Cardiac muscle cell (in vitro differentiated cells and primary cell): ENCODE measurements around the gene CYP3A4. TPM values are rescaled to one million over a fixed set of nuclear protein-coding genes. Genes with fewer than 3 reads are reported as not detected.
"Not testable (repeated sequence)": the region's sequence is repeated elsewhere in the genome, so short reads cannot be mapped to it uniquely, and the experiment has no call there.

ENCODE experiments used
- DNase-seq, 2 donors: peaks; one replicate each; pipeline versions ENCODE4 v3.0.0 to v3.0.0-alpha.2; 2010 to 2017; ENCODE audit warnings: low read depth in 1 of 2, low spot score in 1 of 2
- H3K27ac ChIP-seq: fragments of 200-600 bp; sonication (generic); 2 replicates; pipeline ENCODE4 v1.5.1; 2016
- H3K27me3 ChIP-seq: fragments of 200-600 bp; sonication (generic); 2 replicates; pipeline ENCODE4 v1.6.0; 2016; ENCODE audit warnings: control low read depth
- H3K36me3 ChIP-seq: fragments of 200-600 bp; sonication (generic); 2 replicates; pipeline ENCODE4 v1.5.1; 2016; ENCODE audit warnings: control low read depth
- H3K4me1 ChIP-seq: fragments of 200-600 bp; sonication (generic); 2 replicates; pipeline ENCODE4 v1.8.1; 2017; ENCODE audit warnings: low read depth, mild to moderate bottlenecking, mixed run types
- H3K4me3 ChIP-seq: fragments of 200-600 bp; sonication (generic); 2 replicates; pipeline ENCODE4 v1.5.1; 2016; ENCODE audit warnings: mild to moderate bottlenecking
- H3K9me3 ChIP-seq: fragments of 200-600 bp; sonication (generic); 2 replicates; pipeline ENCODE4 v1.5.1; 2017; ENCODE audit warnings: low read depth, mild to moderate bottlenecking, control low read depth
- polyA plus RNA-seq: library from polyadenylated mRNA; unstranded; fragments of >200 nt; fragmentation: Nextera tagmentation; extraction: Ambion mirVana; gene quantifications from 2 replicates; pipeline ENCODE4 v1.2.1, GENCODE V29; 2016
- total RNA-seq: library from RNA; depleted of rRNA; stranded (reverse); fragments of >200 nt; gene quantifications from 2 replicates; pipeline ENCODE4 v1.2.3, GENCODE V29; 2016
- TF ChIP-seq, protein P1 (sequence below): IDR thresholded peaks from 2 replicates; pipeline ENCODE4 v1.5.1; 2012; ENCODE audit warnings: low read depth, mild to moderate bottlenecking, low read length

Gene CYP3A4
- total and polyA plus RNA-seq, 2 experiments from 2014 or later: not detected

GRCh38 chr7:99729486-99730237 lies 54.3 kb downstream of the CYP3A4 start:
- Histone ChIP-seq H3K27ac (no peak overlapping the region), H3K27me3 (no peaks in the 10 kb centered on the region), H3K36me3 (no peaks in the 10 kb centered on the region), H3K4me1 (peaks cover 5% of the 10 kb centered on the region), H3K4me3 (no peak overlapping the region), H3K9me3 (no peaks in the 10 kb centered on the region)
- no peak for DNase-seq
- TF ChIP-seq, protein P1, sequence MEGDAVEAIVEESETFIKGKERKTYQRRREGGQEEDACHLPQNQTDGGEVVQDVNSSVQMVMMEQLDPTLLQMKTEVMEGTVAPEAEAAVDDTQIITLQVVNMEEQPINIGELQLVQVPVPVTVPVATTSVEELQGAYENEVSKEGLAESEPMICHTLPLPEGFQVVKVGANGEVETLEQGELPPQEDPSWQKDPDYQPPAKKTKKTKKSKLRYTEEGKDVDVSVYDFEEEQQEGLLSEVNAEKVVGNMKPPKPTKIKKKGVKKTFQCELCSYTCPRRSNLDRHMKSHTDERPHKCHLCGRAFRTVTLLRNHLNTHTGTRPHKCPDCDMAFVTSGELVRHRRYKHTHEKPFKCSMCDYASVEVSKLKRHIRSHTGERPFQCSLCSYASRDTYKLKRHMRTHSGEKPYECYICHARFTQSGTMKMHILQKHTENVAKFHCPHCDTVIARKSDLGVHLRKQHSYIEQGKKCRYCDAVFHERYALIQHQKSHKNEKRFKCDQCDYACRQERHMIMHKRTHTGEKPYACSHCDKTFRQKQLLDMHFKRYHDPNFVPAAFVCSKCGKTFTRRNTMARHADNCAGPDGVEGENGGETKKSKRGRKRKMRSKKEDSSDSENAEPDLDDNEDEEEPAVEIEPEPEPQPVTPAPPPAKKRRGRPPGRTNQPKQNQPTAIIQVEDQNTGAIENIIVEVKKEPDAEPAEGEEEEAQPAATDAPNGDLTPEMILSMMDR: no peak

DNA sequence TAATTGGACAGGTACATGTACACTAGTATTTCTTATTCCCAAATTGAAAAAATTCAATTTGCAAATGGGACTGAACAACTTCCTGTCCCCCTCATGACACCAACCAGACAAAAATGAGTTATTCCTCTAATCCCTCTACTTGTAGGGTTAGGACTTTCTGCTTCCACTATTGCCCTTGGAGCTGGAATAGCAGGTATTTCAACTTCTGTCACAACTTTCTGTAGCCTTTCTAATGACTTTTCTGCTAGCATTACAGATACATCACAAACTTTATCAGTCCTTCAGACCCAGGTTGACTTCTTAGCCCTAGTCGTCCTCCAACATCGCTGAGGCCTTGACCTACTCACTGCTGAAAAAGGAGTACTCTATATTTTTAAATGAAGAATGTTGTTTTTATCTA lies 55.4 kb downstream of the CYP3A4 start:
- no peaks in the 10 kb centered on the region for H3K9me3 ChIP-seq
- DNase-seq: no peak
- H3K4me3 ChIP-seq: no peak overlapping the region
- TF ChIP-seq, protein P1: no peak
- no peaks in the 10 kb centered on the region for H3K36me3 ChIP-seq
- no peaks in the 10 kb centered on the region for H3K27me3 ChIP-seq
- H3K4me1 ChIP-seq: peaks cover 5% of the 10 kb centered on the region
- H3K27ac ChIP-seq: no peak overlapping the region

- H3K36me3 ChIP-seq, DNase-seq, H3K4me1 ChIP-seq, H3K9me3 ChIP-seq, H3K27ac ChIP-seq, H3K4me3 ChIP-seq, H3K27me3 ChIP-seq: not testable (repeated sequence)
Observed at GRCh38 chr7:99723201-99723600, 60.8 kb downstream of the CYP3A4 start.

GRCh38 chr7:99720800-99721595 lies 63.0 kb downstream of the CYP3A4 start:
- Histone ChIP-seq H3K27me3 (no peaks in the 10 kb centered on the region), H3K4me3 (no peak overlapping the region), H3K4me1 (peaks cover 4% of the 10 kb centered on the region), H3K36me3 (no peaks in the 10 kb centered on the region), H3K9me3 (no peaks in the 10 kb centered on the region), H3K27ac (no peak overlapping the region)
- TF ChIP-seq, protein P1: no peak
- no peak for DNase-seq

DNA sequence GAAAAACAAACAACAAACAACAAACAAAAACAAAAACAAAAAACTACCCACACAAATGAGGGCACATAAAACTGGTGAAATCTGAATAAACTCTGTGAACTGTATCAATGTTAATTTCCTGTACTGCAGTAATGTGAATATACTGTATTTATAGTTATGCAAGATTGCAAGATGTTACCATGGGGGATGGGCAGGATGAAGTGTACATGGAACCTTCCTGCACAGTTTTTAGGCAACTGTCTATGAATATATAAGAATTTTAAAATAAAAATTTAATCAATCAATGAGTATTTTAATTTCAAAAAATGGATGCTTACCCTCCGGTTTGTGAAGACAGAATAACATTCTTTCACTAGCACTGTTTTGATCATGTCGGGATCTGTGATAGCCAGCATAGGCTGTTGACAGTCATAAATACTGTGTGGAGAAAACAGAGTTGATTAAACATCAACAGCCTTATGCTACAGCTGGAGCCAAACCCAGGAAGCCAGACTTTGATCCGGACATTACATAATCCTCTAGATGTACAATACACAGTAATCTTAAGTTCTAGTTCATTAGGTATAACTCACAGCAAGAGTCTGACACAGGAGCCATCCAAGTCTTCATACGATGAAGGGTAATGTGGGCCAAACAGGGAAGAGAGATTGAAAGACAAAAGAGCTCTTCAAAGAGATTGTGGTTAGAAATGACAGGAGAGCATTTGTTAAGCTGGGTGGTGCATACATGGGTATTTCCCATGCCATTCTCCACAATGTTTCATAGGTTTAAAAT lies 63.8 kb downstream of the CYP3A4 start:
- Histone ChIP-seq H3K36me3 (no peaks in the 10 kb centered on the region), H3K27me3 (no peaks in the 10 kb centered on the region), H3K9me3 (no peaks in the 10 kb centered on the region), H3K4me1 (peaks cover 4% of the 10 kb centered on the region), H3K27ac (no peak overlapping the region), H3K4me3 (no peak overlapping the region)
- TF ChIP-seq, protein P1: no peak
- no peak for DNase-seq
